GM10266 (cell line): ENCODE results near the gene IER2.

ENCODE experiments used
- DNase-seq: peaks from one replicate; pipeline ENCODE4 v3.0.0; 2012; ENCODE audit errors: extremely low spot score
- CTCF ChIP-seq: IDR thresholded peaks from 2 replicates; pipeline ENCODE4 v1.5.1; 2012; ENCODE audit warnings: mild to moderate bottlenecking, low read depth; ENCODE audit not compliant: control insufficient read depth, insufficient read depth; ENCODE audit errors: missing control alignments

Gene IER2

GRCh38 chr19:13104360-13104847, 45.8 kb upstream of the IER2 start:
- peak; percentile 87 for DNase-seq

GRCh38 chr19:13104848-13105711, 45.1 kb upstream of the IER2 start:
- no peak for TF ChIP-seq CTCF
- DNase-seq, result no peak

More at GRCh38 chr19:13104360-13104847, 45.8 kb upstream of the IER2 start:
- TF ChIP-seq CTCF, result peak; percentile 96

GRCh38 chr19:13109361-13110098, 40.7 kb upstream of the IER2 start:
- TF ChIP-seq CTCF, result no peak
- DNase-seq, result no peak

- no peak for DNase-seq
- TF ChIP-seq CTCF, result no peak
Observed at GRCh38 chr19:13110099-13110610, 40.1 kb upstream of the IER2 start.

- no peak for DNase-seq
- TF ChIP-seq CTCF, result no peak
Observed at GRCh38 chr19:13112555-13112954, 37.7 kb upstream of the IER2 start.

GRCh38 chr19:13115936-13116281, 34.3 kb upstream of the IER2 start:
- DNase-seq, result no peak
- TF ChIP-seq CTCF, result no peak
